ENCODE data around the gene POU3F1.

The POU3F1 gene

GRCh38 chr1:38000529-38001455 lies 45.8 kb downstream of the POU3F1 start:
- TF ChIP-seq TAF1 (IDR thresholded peaks at IDR 0.05; ENCODE audit: low read depth, low read length) (no peak), POU2F2 (IDR thresholded peaks at IDR 0.05; ENCODE audit: low read depth, low read length) (no peak), POLR2A (IDR thresholded peaks at IDR 0.05; ENCODE audit: low read depth, low read length) (no peak), PAX5 (IDR thresholded peaks at IDR 0.05; ENCODE audit: insufficient read depth, low read length, severe bottlenecking) (no peak), POLR2AphosphoS5 (IDR thresholded peaks at IDR 0.05; ENCODE audit: low read depth, low read length) (no peak), SPI1 (IDR thresholded peaks at IDR 0.05; ENCODE audit: low read depth, low read length) (no peak)
- no peak for DNase-seq (ENCODE audit: insufficient read length, low spot score)
- no peak for FAIRE-seq

- no peak for FAIRE-seq
- no peak for DNase-seq (ENCODE audit: insufficient read length, low spot score)
- TF ChIP-seq POU2F2 (IDR thresholded peaks at IDR 0.05; ENCODE audit: low read depth, low read length) (no peak), SPI1 (IDR thresholded peaks at IDR 0.05; ENCODE audit: low read depth, low read length) (no peak), POLR2A (IDR thresholded peaks at IDR 0.05; ENCODE audit: low read depth, low read length) (no peak), PAX5 (IDR thresholded peaks at IDR 0.05; ENCODE audit: insufficient read depth, low read length, severe bottlenecking) (no peak), TAF1 (IDR thresholded peaks at IDR 0.05; ENCODE audit: low read depth, low read length) (no peak), POLR2AphosphoS5 (IDR thresholded peaks at IDR 0.05; ENCODE audit: low read depth, low read length) (no peak)
Observed at GRCh38 chr1:38000233-38000528, 46.4 kb downstream of the POU3F1 start.

GRCh38 chr1:37999430-38000232 lies 47.0 kb downstream of the POU3F1 start:
- TF ChIP-seq POU2F2 (IDR thresholded peaks at IDR 0.05; ENCODE audit: low read depth, low read length) = no peak
- no peak for TF ChIP-seq POLR2A (IDR thresholded peaks at IDR 0.05; ENCODE audit: low read depth, low read length)
- no peak for FAIRE-seq
- DNase-seq (ENCODE audit: insufficient read length, low spot score) = no peak

GRCh38 chr1:37998913-37999429 lies 47.6 kb downstream of the POU3F1 start:
- DNase-seq (ENCODE audit: insufficient read length, low spot score) = no peak
- FAIRE-seq = peak; percentile 26
- TF ChIP-seq SPI1 (IDR thresholded peaks at IDR 0.05; ENCODE audit: low read depth, low read length) (no peak), PAX5 (IDR thresholded peaks at IDR 0.05; ENCODE audit: insufficient read depth, low read length, severe bottlenecking) (no peak), POLR2AphosphoS5 (IDR thresholded peaks at IDR 0.05; ENCODE audit: low read depth, low read length) (no peak), TAF1 (IDR thresholded peaks at IDR 0.05; ENCODE audit: low read depth, low read length) (no peak), POLR2A (IDR thresholded peaks at IDR 0.05; ENCODE audit: low read depth, low read length) (no peak), POU2F2 (IDR thresholded peaks at IDR 0.05; ENCODE audit: low read depth, low read length) (no peak)

- FAIRE-seq (no peak), DNase-seq (ENCODE audit: insufficient read length, low spot score) (no peak)
- TF ChIP-seq PAX5 (IDR thresholded peaks at IDR 0.05; ENCODE audit: insufficient read depth, low read length, severe bottlenecking) (no peak), SPI1 (IDR thresholded peaks at IDR 0.05; ENCODE audit: low read depth, low read length) (no peak), TAF1 (IDR thresholded peaks at IDR 0.05; ENCODE audit: low read depth, low read length) (no peak), POLR2AphosphoS5 (IDR thresholded peaks at IDR 0.05; ENCODE audit: low read depth, low read length) (no peak), POU2F2 (IDR thresholded peaks at IDR 0.05; ENCODE audit: low read depth, low read length) (no peak), POLR2A (IDR thresholded peaks at IDR 0.05; ENCODE audit: low read depth, low read length) (no peak)
Observed at GRCh38 chr1:37998089-37998808, 48.3 kb downstream of the POU3F1 start.

DNA sequence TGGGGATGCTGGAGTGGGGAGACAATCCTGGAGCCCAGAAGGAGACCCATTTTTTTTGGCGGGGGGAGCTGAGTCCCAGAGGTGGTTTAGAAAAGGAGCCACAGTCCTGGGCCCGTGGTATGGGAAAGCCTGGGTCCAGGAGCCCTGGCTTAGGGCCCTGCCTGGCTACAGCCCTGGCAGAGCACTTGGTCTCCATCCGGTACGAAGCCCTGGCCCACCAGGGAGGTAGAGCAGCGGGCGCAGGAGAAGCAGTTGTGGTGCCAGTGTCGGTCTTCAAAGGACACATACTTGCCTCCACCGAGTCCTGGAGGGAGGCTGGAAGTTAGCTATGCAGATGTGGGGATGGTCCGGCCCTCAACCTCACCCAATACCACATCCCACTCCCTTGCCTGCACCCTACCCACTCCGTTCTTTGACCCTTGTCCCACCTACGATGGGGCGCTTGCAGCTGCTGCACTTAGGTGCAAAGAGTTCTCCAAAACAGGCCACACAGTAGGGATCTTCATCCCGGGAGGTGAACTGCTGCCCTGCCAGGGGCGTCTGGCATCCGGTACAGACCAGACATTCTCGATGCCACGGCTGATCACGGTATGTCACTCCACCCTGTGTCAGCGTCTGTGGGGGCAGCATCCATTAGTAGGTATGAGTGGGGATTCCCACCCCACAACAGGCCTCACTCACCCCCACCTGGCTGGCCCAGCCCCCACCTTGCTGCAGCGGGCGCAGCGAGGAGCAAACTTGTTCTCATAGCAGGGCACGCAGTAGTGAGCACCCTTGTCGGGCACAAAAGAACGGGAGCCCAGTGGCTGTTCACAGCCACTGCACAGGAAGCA lies 49.1 kb downstream of the POU3F1 start:
- DNase-seq (ENCODE audit: insufficient read length, low spot score) (no peak), FAIRE-seq (no peak)
- no peak for TF ChIP-seq TAF1 (IDR thresholded peaks at IDR 0.05; ENCODE audit: low read depth, low read length)
- TF ChIP-seq PAX5 (IDR thresholded peaks at IDR 0.05; ENCODE audit: insufficient read depth, low read length, severe bottlenecking) = no peak
- no peak for TF ChIP-seq SPI1 (IDR thresholded peaks at IDR 0.05; ENCODE audit: low read depth, low read length)
- TF ChIP-seq POLR2A (IDR thresholded peaks at IDR 0.05; ENCODE audit: low read depth, low read length) = no peak
- no peak for TF ChIP-seq POLR2AphosphoS5 (IDR thresholded peaks at IDR 0.05; ENCODE audit: low read depth, low read length)
- no peak for TF ChIP-seq POU2F2 (IDR thresholded peaks at IDR 0.05; ENCODE audit: low read depth, low read length)

- TF ChIP-seq POU2F2 (IDR thresholded peaks at IDR 0.05; ENCODE audit: low read depth, low read length) (no peak), POLR2AphosphoS5 (IDR thresholded peaks at IDR 0.05; ENCODE audit: low read depth, low read length) (no peak), TAF1 (IDR thresholded peaks at IDR 0.05; ENCODE audit: low read depth, low read length) (no peak), POLR2A (IDR thresholded peaks at IDR 0.05; ENCODE audit: low read depth, low read length) (no peak), SPI1 (IDR thresholded peaks at IDR 0.05; ENCODE audit: low read depth, low read length) (no peak), PAX5 (IDR thresholded peaks at IDR 0.05; ENCODE audit: insufficient read depth, low read length, severe bottlenecking) (no peak)
- FAIRE-seq = no peak
- no peak for DNase-seq (ENCODE audit: insufficient read length, low spot score)
Observed at GRCh38 chr1:37995751-37996345, 50.7 kb downstream of the POU3F1 start.
